ENCODE data around the gene DCLK2.

DNA sequence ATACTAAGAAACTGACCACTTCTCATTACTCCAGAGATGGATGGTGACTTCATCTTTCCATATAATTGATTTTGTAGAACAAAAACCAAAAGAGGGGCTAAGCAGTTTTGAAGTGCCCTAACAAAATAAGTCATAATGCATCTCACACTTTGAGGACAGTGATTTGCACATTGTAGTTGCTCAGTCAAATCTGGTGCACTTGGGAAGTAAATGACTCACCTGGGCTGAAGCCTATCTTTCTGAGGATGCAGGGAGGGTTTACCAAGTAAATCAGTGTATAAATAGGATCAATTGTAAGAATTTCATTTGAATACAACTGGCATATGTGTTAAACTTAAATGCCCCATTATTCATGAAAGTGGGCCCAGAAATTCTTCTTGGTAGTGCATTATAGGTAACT, 134.2 kb downstream of the DCLK2 start:
- TF ChIP-seq, protein P1, sequence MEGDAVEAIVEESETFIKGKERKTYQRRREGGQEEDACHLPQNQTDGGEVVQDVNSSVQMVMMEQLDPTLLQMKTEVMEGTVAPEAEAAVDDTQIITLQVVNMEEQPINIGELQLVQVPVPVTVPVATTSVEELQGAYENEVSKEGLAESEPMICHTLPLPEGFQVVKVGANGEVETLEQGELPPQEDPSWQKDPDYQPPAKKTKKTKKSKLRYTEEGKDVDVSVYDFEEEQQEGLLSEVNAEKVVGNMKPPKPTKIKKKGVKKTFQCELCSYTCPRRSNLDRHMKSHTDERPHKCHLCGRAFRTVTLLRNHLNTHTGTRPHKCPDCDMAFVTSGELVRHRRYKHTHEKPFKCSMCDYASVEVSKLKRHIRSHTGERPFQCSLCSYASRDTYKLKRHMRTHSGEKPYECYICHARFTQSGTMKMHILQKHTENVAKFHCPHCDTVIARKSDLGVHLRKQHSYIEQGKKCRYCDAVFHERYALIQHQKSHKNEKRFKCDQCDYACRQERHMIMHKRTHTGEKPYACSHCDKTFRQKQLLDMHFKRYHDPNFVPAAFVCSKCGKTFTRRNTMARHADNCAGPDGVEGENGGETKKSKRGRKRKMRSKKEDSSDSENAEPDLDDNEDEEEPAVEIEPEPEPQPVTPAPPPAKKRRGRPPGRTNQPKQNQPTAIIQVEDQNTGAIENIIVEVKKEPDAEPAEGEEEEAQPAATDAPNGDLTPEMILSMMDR (IDR thresholded peaks at IDR 0.05; ENCODE audit: low read depth, low read length) = no peak
- no peak for TF ChIP-seq EZH2phosphoT487 (IDR thresholded peaks at IDR 0.05; ENCODE audit: low read depth)

Measured in OCI-LY3 (cell line).